Uterus (tissue), 4 donors: ENCODE data around the gene SLC4A2. TPM values are rescaled to one million over a fixed set of nuclear protein-coding genes. Genes with fewer than 3 reads are reported as not detected.

Experiments
- DNase-seq, 2 donors: peaks; one replicate each; pipeline ENCODE4 v3.0.0-alpha.2; 2019 to 2020
- H3K27ac ChIP-seq, 2 donors: fragments of 200-600 bp; sonication (generic); 1 replicate in 1 of 2; 2 replicates in 1 of 2; pipeline ENCODE4 v1.5.1; 2016 to 2018
- H3K27me3 ChIP-seq, 2 donors: fragments of 200-600 bp; sonication (generic); one replicate each; pipeline ENCODE4 v1.5.1; 2018 to 2019; ENCODE audit warnings: control low read depth in 1 of 2
- H3K36me3 ChIP-seq, 2 donors: fragments of 200-600 bp; sonication (generic); one replicate each; pipeline ENCODE4 v1.5.1; 2019; ENCODE audit warnings: control low read depth in 1 of 2
- H3K4me1 ChIP-seq, 2 donors: fragments of 200-600 bp; sonication (generic); one replicate each; pipeline ENCODE4 v1.5.1; 2018 to 2019; ENCODE audit warnings: control low read depth in 1 of 2
- H3K4me3 ChIP-seq, 2 donors: fragments of 200-600 bp; sonication (generic); 1 replicate in 1 of 2; 2 replicates in 1 of 2; pipeline ENCODE4 v1.5.1; 2018 to 2019; ENCODE audit warnings: mild to moderate bottlenecking in 1 of 2
- H3K9me3 ChIP-seq, 2 donors: fragments of 200-600 bp; sonication (generic); one replicate each; pipeline ENCODE4 v1.5.1; 2019; ENCODE audit warnings: control low read depth in 1 of 2
- POLR2A ChIP-seq, 2 donors: fragments of 450-650 bp; IDR thresholded peaks; one replicate each; pipeline ENCODE4 v1.6.1; 2016; ENCODE audit warnings: antibody characterized with exemption in 2 of 2, mild to moderate bottlenecking in 1 of 2, moderate library complexity in 1 of 2
- intact Hi-C: fragments of 100-400 bp; cut with DNase I; formaldehyde crosslinking; loops from one replicate; pipeline ENCODE4 v1.15.1; 2023; ENCODE audit warnings: low total_unique reads
- total RNA-seq, 4 donors: library from RNA; depleted of rRNA in 3 of 4; stranded (reverse); fragments of >200 nt in 3 of 4; gene quantifications; one replicate each; pipeline versions ENCODE4 v1.1.0 to v1.2.4, GENCODE V29; 2014 to 2023
- TF ChIP-seq, protein P1 (sequence below), 4 experiments: fragments of 200-600 bp in 2 of 4; fragments of 450-650 bp in 2 of 4; sonication (generic) in 2 of 4; IDR thresholded peaks; one replicate each; pipeline ENCODE4 v1.5.1; 2016 to 2019; ENCODE audit warnings: antibody characterized with exemption in 4 of 4, mild to moderate bottlenecking in 2 of 4, moderate library complexity in 1 of 4
- donor health status: DM: yes; HTN: yes; CAD: no.

SLC4A2 gene
- total RNA-seq, 4 donors from 2014 or later: 37.4 to 177 (median 88.6) TPM

- no peak for TF ChIP-seq POLR2A (IDR thresholded peaks at IDR 0.05)
- TF ChIP-seq, protein P1, sequence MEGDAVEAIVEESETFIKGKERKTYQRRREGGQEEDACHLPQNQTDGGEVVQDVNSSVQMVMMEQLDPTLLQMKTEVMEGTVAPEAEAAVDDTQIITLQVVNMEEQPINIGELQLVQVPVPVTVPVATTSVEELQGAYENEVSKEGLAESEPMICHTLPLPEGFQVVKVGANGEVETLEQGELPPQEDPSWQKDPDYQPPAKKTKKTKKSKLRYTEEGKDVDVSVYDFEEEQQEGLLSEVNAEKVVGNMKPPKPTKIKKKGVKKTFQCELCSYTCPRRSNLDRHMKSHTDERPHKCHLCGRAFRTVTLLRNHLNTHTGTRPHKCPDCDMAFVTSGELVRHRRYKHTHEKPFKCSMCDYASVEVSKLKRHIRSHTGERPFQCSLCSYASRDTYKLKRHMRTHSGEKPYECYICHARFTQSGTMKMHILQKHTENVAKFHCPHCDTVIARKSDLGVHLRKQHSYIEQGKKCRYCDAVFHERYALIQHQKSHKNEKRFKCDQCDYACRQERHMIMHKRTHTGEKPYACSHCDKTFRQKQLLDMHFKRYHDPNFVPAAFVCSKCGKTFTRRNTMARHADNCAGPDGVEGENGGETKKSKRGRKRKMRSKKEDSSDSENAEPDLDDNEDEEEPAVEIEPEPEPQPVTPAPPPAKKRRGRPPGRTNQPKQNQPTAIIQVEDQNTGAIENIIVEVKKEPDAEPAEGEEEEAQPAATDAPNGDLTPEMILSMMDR (IDR thresholded peaks at IDR 0.05): no peak
- Histone ChIP-seq H3K27ac (no peak overlapping the region), H3K9me3 (no peaks in the 10 kb centered on the region)
These were observed 42.4 kb downstream of the SLC4A2 start for GRCh38 chr7:151101621-151102396.

GRCh38 chr7:151102991-151103390 lies 43.6 kb downstream of the SLC4A2 start:
- no peak for TF ChIP-seq POLR2A (IDR thresholded peaks at IDR 0.05)
- TF ChIP-seq, protein P1 (IDR thresholded peaks at IDR 0.05): no peak
- no peaks in the 10 kb centered on the region for H3K9me3 ChIP-seq
- H3K4me3 ChIP-seq: no peak overlapping the region
- H3K27ac ChIP-seq: no peak overlapping the region
- intact Hi-C loops: no loop called here
- peaks cover 4 to 9% of the 10 kb centered on the region in 2 donors for H3K4me1 ChIP-seq
- no peaks in the 10 kb centered on the region for H3K27me3 ChIP-seq
- no peaks in the 10 kb centered on the region for H3K36me3 ChIP-seq
- no peak for DNase-seq

More at GRCh38 chr7:151101621-151102396, 42.4 kb downstream of the SLC4A2 start:
- H3K27me3 ChIP-seq: no peaks in the 10 kb centered on the region
- no peaks in the 10 kb centered on the region for H3K36me3 ChIP-seq
- intact Hi-C loops: no loop called here
- DNase-seq: no peak
- peaks cover 4 to 9% of the 10 kb centered on the region in 2 donors for H3K4me1 ChIP-seq
- no peak overlapping the region for H3K4me3 ChIP-seq

- Histone ChIP-seq H3K4me1 (peaks cover 4 to 9% of the 10 kb centered on the region in 2 donors), H3K36me3 (no peaks in the 10 kb centered on the region), H3K9me3 (no peaks in the 10 kb centered on the region), H3K27ac (no peak overlapping the region), H3K4me3 (no peak overlapping the region), H3K27me3 (no peaks in the 10 kb centered on the region)
- intact Hi-C loops: no loop called here
- DNase-seq: no peak
- TF ChIP-seq POLR2A (IDR thresholded peaks at IDR 0.05): no peak
- TF ChIP-seq, protein P1 (IDR thresholded peaks at IDR 0.05): no peak
These were observed 44.6 kb downstream of the SLC4A2 start for GRCh38 chr7:151103973-151104372.

- H3K9me3 ChIP-seq: no peaks in the 10 kb centered on the region
- no peak for DNase-seq
- intact Hi-C loops: no loop called here
- H3K27me3 ChIP-seq: no peaks in the 10 kb centered on the region
- H3K36me3 ChIP-seq: no peaks in the 10 kb centered on the region
- peaks cover 4 to 9% of the 10 kb centered on the region in 2 donors for H3K4me1 ChIP-seq
- peak overlapping the region in 1 of 2 donors; percentile 5 for H3K27ac ChIP-seq
- no peak overlapping the region for H3K4me3 ChIP-seq
- TF ChIP-seq POLR2A (IDR thresholded peaks at IDR 0.05): no peak
- TF ChIP-seq, protein P1 (IDR thresholded peaks at IDR 0.05): no peak
These were observed 45.2 kb downstream of the SLC4A2 start for GRCh38 chr7:151104411-151105235.

DNA sequence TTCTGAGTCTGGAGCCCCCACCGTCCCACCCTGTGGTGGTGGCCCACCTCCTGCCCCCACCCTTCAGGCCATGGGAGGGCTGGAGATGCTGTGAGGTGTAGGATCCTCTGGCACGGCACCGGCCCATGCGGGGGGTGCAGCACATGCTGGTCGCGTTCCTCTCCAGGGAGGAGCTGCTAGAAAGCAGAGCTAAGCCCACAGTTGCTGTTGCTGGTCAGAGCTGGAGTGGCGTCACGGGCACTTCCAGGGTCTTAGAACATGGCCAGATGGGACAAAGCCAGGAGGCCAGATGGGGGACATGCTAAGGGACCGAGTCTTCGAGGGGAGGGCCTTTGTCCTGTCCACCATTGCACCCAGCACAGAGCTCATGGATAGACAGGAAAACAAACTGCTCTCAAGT lies 48.5 kb downstream of the SLC4A2 start:
- no peak for TF ChIP-seq POLR2A (IDR thresholded peaks at IDR 0.05)
- TF ChIP-seq, protein P1 (IDR thresholded peaks at IDR 0.05): no peak

More for the DNA sequence above, 48.5 kb downstream of the SLC4A2 start:
- H3K4me3 ChIP-seq: no peak overlapping the region
- no peaks in the 10 kb centered on the region for H3K27me3 ChIP-seq
- H3K36me3 ChIP-seq: no peaks in the 10 kb centered on the region
- no peaks in the 10 kb centered on the region for H3K9me3 ChIP-seq
- intact Hi-C loops: no loop called here
- DNase-seq: no peak
- H3K27ac ChIP-seq: peak overlapping the region; percentile 70 to 76
- peaks cover 0 to 10% of the 10 kb centered on the region in 2 donors for H3K4me1 ChIP-seq
